Measurements from ENCODE around the gene RALY. TPM values are rescaled to one million over a fixed set of nuclear protein-coding genes. Genes with fewer than 3 reads are reported as not detected.

The RALY gene
- total and polyA plus RNA-seq, 9 donors: 56.5 to 166 (median 147) TPM

DNA sequence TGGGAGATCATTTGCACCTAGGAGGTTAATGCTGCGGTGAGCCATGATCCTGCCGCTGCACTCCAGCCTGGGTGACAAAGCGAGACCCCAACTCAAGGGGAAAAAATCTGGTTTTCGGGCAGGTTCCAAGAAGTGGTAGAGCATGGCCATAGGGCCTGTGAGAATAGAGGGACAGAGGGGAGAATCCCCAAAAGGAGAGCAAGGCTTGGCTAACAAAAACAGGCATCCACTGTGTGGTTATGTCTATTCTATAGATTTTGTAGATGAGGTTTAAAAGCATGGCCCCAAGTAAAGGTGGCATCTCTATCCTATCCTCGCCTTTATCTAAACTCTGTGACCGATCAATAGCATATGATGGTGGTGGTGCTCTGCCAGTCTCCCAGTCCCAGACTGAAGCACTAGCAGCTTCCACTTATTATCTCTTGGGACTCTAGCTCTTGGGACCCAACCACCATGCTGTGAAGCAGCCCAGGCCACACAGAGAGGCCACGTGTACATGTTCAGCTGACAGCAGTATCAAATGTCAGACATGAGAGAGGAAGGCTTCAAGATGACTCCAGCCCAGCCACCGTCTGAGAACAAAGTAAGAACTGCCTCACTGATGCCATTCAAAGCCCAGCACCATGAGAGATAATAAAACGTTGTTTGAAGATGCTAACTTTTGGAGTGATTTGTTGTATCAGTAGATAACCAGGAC is 90.7 kb downstream of the RALY start:
- no peak overlapping the region for H3K27ac ChIP-seq (ENCODE audit: low read length)
- H3K36me3 ChIP-seq (ENCODE audit: control insufficient read depth, insufficient read depth, low read length): peaks cover 84% of the 10 kb centered on the region
- WGBS (ENCODE audit: insufficient coverage): 83% methylated on average over 6 of the region's 9 CpGs

GRCh38 chr20:34085544-34086040 is 91.9 kb downstream of the RALY start:
- Histone ChIP-seq H3K27ac (ENCODE audit: low read length) (no peak overlapping the region), H3K9me3 (replicated peaks; ENCODE audit: control insufficient read depth, low read depth, low read length) (no peaks in the 10 kb centered on the region), H3K36me3 (ENCODE audit: control insufficient read depth, insufficient read depth, low read length) (peaks cover 80% of the 10 kb centered on the region), H3K4me3 (ENCODE audit: low read length) (no peak overlapping the region), H3K27me3 (ENCODE audit: control insufficient read depth, insufficient read depth, low read length) (no peaks in the 10 kb centered on the region), H3K4me1 (ENCODE audit: control insufficient read depth, insufficient read depth, low read length) (peaks cover 20% of the 10 kb centered on the region)
- whole genome bisulfite sequencing (ENCODE audit: insufficient coverage): 62% methylated on average over 5 of the region's 5 CpGs
- no peak for DNase-seq

More for the DNA sequence above, 90.7 kb downstream of the RALY start:
- H3K9me3 ChIP-seq (replicated peaks; ENCODE audit: control insufficient read depth, low read depth, low read length): no peaks in the 10 kb centered on the region
- H3K4me1 ChIP-seq (ENCODE audit: control insufficient read depth, insufficient read depth, low read length): peaks cover 20% of the 10 kb centered on the region
- H3K4me3 ChIP-seq (ENCODE audit: low read length): no peak overlapping the region
- no peak for DNase-seq
- no peaks in the 10 kb centered on the region for H3K27me3 ChIP-seq (ENCODE audit: control insufficient read depth, insufficient read depth, low read length)

DNA sequence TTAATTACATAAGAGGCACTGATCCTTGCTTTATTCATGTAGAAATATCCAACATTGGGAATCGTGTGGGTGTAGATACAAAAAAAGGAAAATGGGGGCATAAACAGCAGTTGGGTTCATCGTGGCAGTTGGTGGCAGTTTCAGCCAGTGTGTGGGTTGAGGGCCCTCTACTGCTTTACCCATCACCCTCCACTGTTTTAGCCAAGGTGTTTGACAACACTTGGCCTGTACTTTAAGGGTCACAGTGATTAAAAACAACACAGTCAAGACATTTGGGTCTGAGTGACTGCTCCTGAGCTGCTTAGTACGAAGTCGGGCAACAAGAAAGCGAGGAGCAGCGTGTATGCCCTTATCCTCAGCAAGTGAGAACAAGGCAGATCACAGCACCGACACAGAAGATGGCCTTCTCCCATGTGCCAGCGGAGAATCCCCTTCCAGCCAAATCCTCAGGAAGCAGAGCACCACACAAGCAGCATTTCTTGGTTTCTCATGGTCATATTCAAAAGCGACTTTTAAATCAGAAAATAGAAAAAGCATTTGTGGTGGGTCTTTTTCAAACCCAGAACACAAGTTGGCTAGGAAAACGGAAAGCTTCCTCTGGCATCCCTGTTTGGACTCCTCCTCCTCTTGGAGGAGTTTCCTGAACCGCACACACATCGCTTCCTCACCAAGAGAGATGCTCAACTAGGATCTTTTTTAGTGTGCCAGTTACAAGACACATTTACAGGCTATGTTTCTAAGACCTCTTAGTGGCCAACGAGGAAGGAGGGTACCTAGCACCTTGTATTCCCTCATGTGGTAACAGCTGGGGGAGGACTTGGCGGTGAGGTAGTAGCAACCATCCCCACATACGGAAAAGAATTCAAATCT is 94.8 kb downstream of the RALY start:
- peaks cover 5% of the 10 kb centered on the region for H3K4me1 ChIP-seq (ENCODE audit: control insufficient read depth, insufficient read depth, low read length)
- H3K4me3 ChIP-seq (ENCODE audit: low read length): no peak overlapping the region
- H3K27me3 ChIP-seq (ENCODE audit: control insufficient read depth, insufficient read depth, low read length): no peaks in the 10 kb centered on the region
- peaks cover 71% of the 10 kb centered on the region for H3K36me3 ChIP-seq (ENCODE audit: control insufficient read depth, insufficient read depth, low read length)
- no peak overlapping the region for H3K27ac ChIP-seq (ENCODE audit: low read length)
- no peaks in the 10 kb centered on the region for H3K9me3 ChIP-seq (replicated peaks; ENCODE audit: control insufficient read depth, low read depth, low read length)
- 84% methylated on average over 7 of the region's 15 CpGs for WGBS (ENCODE audit: insufficient coverage)
- peak; percentile 50 for DNase-seq

- Histone ChIP-seq H3K4me1 (ENCODE audit: control insufficient read depth, insufficient read depth, low read length) (peaks cover 5% of the 10 kb centered on the region), H3K27ac (ENCODE audit: low read length) (no peak overlapping the region), H3K9me3 (replicated peaks; ENCODE audit: control insufficient read depth, low read depth, low read length) (no peaks in the 10 kb centered on the region), H3K27me3 (ENCODE audit: control insufficient read depth, insufficient read depth, low read length) (no peaks in the 10 kb centered on the region), H3K4me3 (ENCODE audit: low read length) (no peak overlapping the region), H3K36me3 (ENCODE audit: control insufficient read depth, insufficient read depth, low read length) (peaks cover 70% of the 10 kb centered on the region)
- no peak for DNase-seq
- WGBS (ENCODE audit: insufficient coverage): no CpG with 5 or more reads among the region's 5 CpGs
These were observed 95.4 kb downstream of the RALY start for GRCh38 chr20:34089175-34089479.

GRCh38 chr20:34089655-34090345 is 96.1 kb downstream of the RALY start:
- Histone ChIP-seq H3K9me3 (replicated peaks; ENCODE audit: control insufficient read depth, low read depth, low read length) (no peaks in the 10 kb centered on the region), H3K4me3 (ENCODE audit: low read length) (no peak overlapping the region), H3K27ac (ENCODE audit: low read length) (no peak overlapping the region), H3K4me1 (ENCODE audit: control insufficient read depth, insufficient read depth, low read length) (peaks cover 2% of the 10 kb centered on the region), H3K36me3 (ENCODE audit: control insufficient read depth, insufficient read depth, low read length) (peaks cover 67% of the 10 kb centered on the region), H3K27me3 (ENCODE audit: control insufficient read depth, insufficient read depth, low read length) (no peaks in the 10 kb centered on the region)
- WGBS (ENCODE audit: insufficient coverage): 86% methylated on average over 9 of the region's 13 CpGs
- DNase-seq: no peak

DNA sequence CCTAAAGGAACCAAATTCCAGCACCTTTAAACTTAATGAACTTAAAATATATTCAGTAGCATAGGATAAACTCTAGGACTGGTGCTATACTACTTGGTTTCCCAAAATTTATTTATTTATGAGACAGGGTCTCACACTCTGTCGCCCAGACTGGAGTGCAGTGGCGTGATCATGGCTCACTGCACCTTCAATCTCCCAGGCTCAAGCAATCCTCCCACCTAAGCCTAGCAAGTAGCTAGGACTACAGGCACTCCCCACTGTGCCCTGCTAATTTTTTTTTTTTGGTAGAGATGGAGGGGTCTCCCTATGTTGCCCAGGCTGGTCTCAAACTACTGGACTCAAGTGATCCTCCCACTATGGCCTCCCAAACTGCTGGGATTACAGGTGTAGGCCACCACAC is 96.9 kb downstream of the RALY start:
- H3K27me3 ChIP-seq (ENCODE audit: control insufficient read depth, insufficient read depth, low read length): no peaks in the 10 kb centered on the region
- H3K9me3 ChIP-seq (replicated peaks; ENCODE audit: control insufficient read depth, low read depth, low read length): no peaks in the 10 kb centered on the region
- H3K4me1 ChIP-seq (ENCODE audit: control insufficient read depth, insufficient read depth, low read length): peaks cover 2% of the 10 kb centered on the region
- DNase-seq: no peak
- no peak overlapping the region for H3K4me3 ChIP-seq (ENCODE audit: low read length)
- no peak overlapping the region for H3K27ac ChIP-seq (ENCODE audit: low read length)
- H3K36me3 ChIP-seq (ENCODE audit: control insufficient read depth, insufficient read depth, low read length): peaks cover 67% of the 10 kb centered on the region
- 90% methylated on average over 2 of the region's 2 CpGs for WGBS (ENCODE audit: insufficient coverage)

DNA sequence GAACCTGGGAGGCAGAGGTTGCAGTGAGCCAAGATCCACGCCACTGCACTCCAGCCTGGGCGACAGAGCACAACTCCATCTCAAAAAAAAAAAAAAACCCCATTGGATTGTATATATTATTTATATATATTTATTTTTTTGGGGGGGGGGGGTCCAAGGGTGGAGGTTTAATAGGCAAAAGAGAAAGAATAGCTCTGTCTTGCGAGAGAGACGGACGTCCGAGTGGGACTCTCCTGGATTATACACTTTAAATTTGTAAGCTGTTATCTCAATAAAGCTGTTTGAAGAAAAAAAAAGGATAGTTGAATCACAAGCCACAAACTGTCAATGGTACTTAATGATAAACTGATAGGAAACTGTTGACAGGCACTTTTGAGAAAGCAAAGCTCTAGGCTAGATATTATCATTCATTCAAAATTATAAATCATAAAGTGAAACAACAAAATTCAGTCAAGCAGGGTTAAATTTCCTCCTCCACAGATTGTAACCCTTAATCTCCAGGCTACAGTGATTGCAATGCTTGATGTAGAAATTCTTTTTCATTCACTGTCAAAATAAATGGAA is 98.0 kb downstream of the RALY start:
- Histone ChIP-seq H3K4me3 (ENCODE audit: low read length) (no peak overlapping the region), H3K36me3 (ENCODE audit: control insufficient read depth, insufficient read depth, low read length) (peaks cover 69% of the 10 kb centered on the region), H3K9me3 (replicated peaks; ENCODE audit: control insufficient read depth, low read depth, low read length) (no peaks in the 10 kb centered on the region), H3K27me3 (ENCODE audit: control insufficient read depth, insufficient read depth, low read length) (no peaks in the 10 kb centered on the region), H3K4me1 (ENCODE audit: control insufficient read depth, insufficient read depth, low read length) (peaks cover 2% of the 10 kb centered on the region), H3K27ac (ENCODE audit: low read length) (no peak overlapping the region)
- WGBS (ENCODE audit: insufficient coverage): no CpG with 5 or more reads among the region's 6 CpGs
- no peak for DNase-seq

GRCh38 chr20:34093895-34094294 is 100.2 kb downstream of the RALY start:
- WGBS (ENCODE audit: insufficient coverage): no CpG with 5 or more reads among the region's 2 CpGs
- Histone ChIP-seq H3K27ac (ENCODE audit: low read length) (no peak overlapping the region), H3K9me3 (replicated peaks; ENCODE audit: control insufficient read depth, low read depth, low read length) (no peaks in the 10 kb centered on the region), H3K4me1 (ENCODE audit: control insufficient read depth, insufficient read depth, low read length) (peaks cover 2% of the 10 kb centered on the region), H3K36me3 (ENCODE audit: control insufficient read depth, insufficient read depth, low read length) (peaks cover 70% of the 10 kb centered on the region), H3K4me3 (ENCODE audit: low read length) (no peak overlapping the region), H3K27me3 (ENCODE audit: control insufficient read depth, insufficient read depth, low read length) (no peaks in the 10 kb centered on the region)
- DNase-seq: no peak

- Histone ChIP-seq H3K4me3 (ENCODE audit: low read length) (no peak overlapping the region), H3K4me1 (ENCODE audit: control insufficient read depth, insufficient read depth, low read length) (no peaks in the 10 kb centered on the region), H3K36me3 (ENCODE audit: control insufficient read depth, insufficient read depth, low read length) (peaks cover 73% of the 10 kb centered on the region), H3K9me3 (replicated peaks; ENCODE audit: control insufficient read depth, low read depth, low read length) (no peaks in the 10 kb centered on the region), H3K27ac (ENCODE audit: low read length) (no peak overlapping the region), H3K27me3 (ENCODE audit: control insufficient read depth, insufficient read depth, low read length) (no peaks in the 10 kb centered on the region)
- no peak for DNase-seq
These were observed 102.1 kb downstream of the RALY start for GRCh38 chr20:34095825-34096224.

Data from muscle of leg (tissue), 11 donors.